ENCODE data around the gene CCDC88C. TPM values are rescaled to one million over a fixed set of nuclear protein-coding genes. Genes with fewer than 3 reads are reported as not detected.
A peak's percentile ranks its signal among the peaks of the same experiment; 100 is the strongest.

The CCDC88C gene
- total RNA-seq, 2 experiments from 2014 or later, result 269 to 287 TPM

DNA sequence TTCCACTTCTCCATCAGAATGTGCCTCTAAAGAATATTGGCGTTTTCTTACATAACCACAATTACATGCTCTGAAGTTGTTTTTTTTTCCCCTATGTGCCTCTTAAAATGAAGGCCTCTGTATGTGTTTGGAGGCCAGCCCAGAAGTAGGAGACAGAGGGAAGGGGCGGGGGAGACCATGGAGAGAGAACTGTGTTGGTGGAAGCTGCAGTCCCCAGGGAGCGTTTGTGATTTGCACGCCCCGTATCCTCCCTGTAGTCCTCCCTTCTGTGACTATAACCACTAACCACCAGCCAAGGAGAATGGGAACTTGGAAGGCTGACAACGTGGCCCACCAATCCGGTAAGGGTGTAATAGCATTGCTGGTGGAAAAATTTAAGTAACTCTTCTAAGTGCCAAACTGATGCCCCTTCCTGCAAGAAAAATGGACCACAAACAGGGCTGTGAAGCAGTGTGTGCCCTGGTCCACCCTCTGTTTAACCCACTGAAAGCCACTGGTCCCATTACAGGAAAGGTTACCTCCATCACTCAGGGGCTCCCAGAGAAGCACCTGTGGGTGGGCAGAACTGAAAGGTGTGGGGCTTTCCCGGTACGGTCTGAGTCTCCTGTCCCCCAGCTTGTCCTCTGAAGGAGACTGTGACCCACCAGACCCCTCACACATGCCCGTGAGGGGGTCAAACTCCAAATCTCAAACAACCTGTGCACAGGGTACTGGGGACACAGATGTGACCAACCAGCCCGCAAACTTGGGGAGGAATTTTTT is 36.8 kb downstream of the CCDC88C start:
- Mint-ChIP-seq H3K9me3 (no peaks in the 10 kb centered on the region), H3K27ac (peak overlapping the region; percentile 96), H3K36me3 (ENCODE audit: low read depth) (peaks cover 86% of the 10 kb centered on the region), H3K27me3 (no peaks in the 10 kb centered on the region), H3K4me3 (peak overlapping the region; percentile 67), H3K4me1 (ENCODE audit: low read depth) (peaks cover 99% of the 10 kb centered on the region)
- H3K36me3 ChIP-seq (ENCODE audit: insufficient read depth, low read length), result peaks cover 49% of the 10 kb centered on the region
- ATAC-seq (ENCODE audit: poor library complexity) (no peak), DNase-seq (no peak)
- H3K4me3 ChIP-seq (ENCODE audit: low read length), result no peak overlapping the region
- TF ChIP-seq, protein P1, sequence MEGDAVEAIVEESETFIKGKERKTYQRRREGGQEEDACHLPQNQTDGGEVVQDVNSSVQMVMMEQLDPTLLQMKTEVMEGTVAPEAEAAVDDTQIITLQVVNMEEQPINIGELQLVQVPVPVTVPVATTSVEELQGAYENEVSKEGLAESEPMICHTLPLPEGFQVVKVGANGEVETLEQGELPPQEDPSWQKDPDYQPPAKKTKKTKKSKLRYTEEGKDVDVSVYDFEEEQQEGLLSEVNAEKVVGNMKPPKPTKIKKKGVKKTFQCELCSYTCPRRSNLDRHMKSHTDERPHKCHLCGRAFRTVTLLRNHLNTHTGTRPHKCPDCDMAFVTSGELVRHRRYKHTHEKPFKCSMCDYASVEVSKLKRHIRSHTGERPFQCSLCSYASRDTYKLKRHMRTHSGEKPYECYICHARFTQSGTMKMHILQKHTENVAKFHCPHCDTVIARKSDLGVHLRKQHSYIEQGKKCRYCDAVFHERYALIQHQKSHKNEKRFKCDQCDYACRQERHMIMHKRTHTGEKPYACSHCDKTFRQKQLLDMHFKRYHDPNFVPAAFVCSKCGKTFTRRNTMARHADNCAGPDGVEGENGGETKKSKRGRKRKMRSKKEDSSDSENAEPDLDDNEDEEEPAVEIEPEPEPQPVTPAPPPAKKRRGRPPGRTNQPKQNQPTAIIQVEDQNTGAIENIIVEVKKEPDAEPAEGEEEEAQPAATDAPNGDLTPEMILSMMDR (IDR thresholded peaks at IDR 0.05), result no peak
- no peaks in the 10 kb centered on the region for H3K9me3 ChIP-seq (ENCODE audit: control insufficient read depth in 1 of 2, insufficient read depth in 1 of 2, low read length in 2 of 2)
- peaks cover 100% of the 10 kb centered on the region for H3K4me1 ChIP-seq (ENCODE audit: insufficient read depth, low read length)
- CTCF ChIA-PET, result no interaction called here
- H3K27me3 ChIP-seq (ENCODE audit: control insufficient read depth in 1 of 2, insufficient read depth in 2 of 2, low read length in 2 of 2), result no peaks in the 10 kb centered on the region
- H3K27ac ChIP-seq (ENCODE audit: low read depth in 1 of 2, low read length in 2 of 2), result peak overlapping the region in 1 of 2 donors; percentile 13
- POLR2A ChIA-PET, result no interaction called here
- intact Hi-C loops (cut with DNase I, micrococcal nuclease), result no loop called here

- CTCF ChIA-PET, result no interaction called here
- DNase-seq (no peak), ATAC-seq (ENCODE audit: poor library complexity) (no peak)
- peak overlapping the region in 1 of 2 donors; percentile 15 for H3K27ac ChIP-seq (ENCODE audit: low read depth in 1 of 2, low read length in 2 of 2)
- TF ChIP-seq, protein P1 (IDR thresholded peaks at IDR 0.05), result no peak
- peak overlapping the region; percentile 67 for H3K4me3 Mint-ChIP-seq
- peaks cover 100% of the 10 kb centered on the region for H3K4me1 ChIP-seq (ENCODE audit: insufficient read depth, low read length)
- peaks cover 86% of the 10 kb centered on the region for H3K36me3 Mint-ChIP-seq (ENCODE audit: low read depth)
- peaks cover 46% of the 10 kb centered on the region for H3K36me3 ChIP-seq (ENCODE audit: insufficient read depth, low read length)
- H3K27me3 Mint-ChIP-seq, result no peaks in the 10 kb centered on the region
- intact Hi-C loops (cut with DNase I, micrococcal nuclease), result no loop called here
- H3K9me3 ChIP-seq (ENCODE audit: control insufficient read depth in 1 of 2, insufficient read depth in 1 of 2, low read length in 2 of 2), result no peaks in the 10 kb centered on the region
- POLR2A ChIA-PET, result no interaction called here
- no peak overlapping the region for H3K4me3 ChIP-seq (ENCODE audit: low read length)
- H3K4me1 Mint-ChIP-seq (ENCODE audit: low read depth), result peaks cover 100% of the 10 kb centered on the region
- H3K9me3 Mint-ChIP-seq, result no peaks in the 10 kb centered on the region
- no peaks in the 10 kb centered on the region for H3K27me3 ChIP-seq (ENCODE audit: control insufficient read depth in 1 of 2, insufficient read depth in 2 of 2, low read length in 2 of 2)
- peak overlapping the region; percentile 96 for H3K27ac Mint-ChIP-seq
These were observed 37.5 kb downstream of the CCDC88C start for GRCh38 chr14:91380123-91380522.

DNA sequence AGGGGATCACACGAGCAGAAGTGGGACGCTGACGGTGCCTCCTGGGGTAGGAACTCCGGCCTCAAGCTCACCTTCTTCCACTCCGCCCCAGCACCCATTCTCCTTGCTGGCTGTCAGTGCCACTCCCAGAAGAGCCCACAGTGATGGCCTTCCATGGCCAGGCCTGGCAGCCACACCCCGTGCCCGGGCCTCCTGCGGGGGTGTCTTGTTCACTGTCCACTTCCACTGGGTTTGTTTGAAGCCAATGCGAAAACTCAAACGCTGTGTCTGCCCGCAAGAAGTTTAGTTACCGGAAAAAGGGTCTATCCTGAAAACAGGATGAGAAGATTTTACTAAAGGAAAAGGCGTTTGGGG is 38.1 kb downstream of the CCDC88C start:
- Mint-ChIP-seq H3K27ac (peak overlapping the region; percentile 96), H3K36me3 (ENCODE audit: low read depth) (peaks cover 86% of the 10 kb centered on the region), H3K4me1 (ENCODE audit: low read depth) (peaks cover 100% of the 10 kb centered on the region), H3K27me3 (no peaks in the 10 kb centered on the region), H3K9me3 (no peaks in the 10 kb centered on the region), H3K4me3 (peak overlapping the region; percentile 20)
- Histone ChIP-seq H3K27me3 (ENCODE audit: control insufficient read depth in 1 of 2, insufficient read depth in 2 of 2, low read length in 2 of 2) (no peaks in the 10 kb centered on the region), H3K27ac (ENCODE audit: low read depth in 1 of 2, low read length in 2 of 2) (no peak overlapping the region), H3K4me3 (ENCODE audit: low read length) (no peak overlapping the region), H3K9me3 (ENCODE audit: control insufficient read depth in 1 of 2, insufficient read depth in 1 of 2, low read length in 2 of 2) (no peaks in the 10 kb centered on the region), H3K36me3 (ENCODE audit: insufficient read depth, low read length) (peaks cover 46% of the 10 kb centered on the region), H3K4me1 (ENCODE audit: insufficient read depth, low read length) (peaks cover 100% of the 10 kb centered on the region)
- TF ChIP-seq, protein P1 (IDR thresholded peaks at IDR 0.05), result no peak
- DNase-seq, result no peak
- intact Hi-C loops (cut with DNase I, micrococcal nuclease), result no loop called here
- CTCF ChIA-PET, result interaction anchor here (2.1 kb wide), 1 partner anchor 39 kb away, joined by 9 read pairs; no protein-coding TSS in a partner anchor
- ATAC-seq (ENCODE audit: poor library complexity), result no peak
- POLR2A ChIA-PET, result interaction anchor here (1.0 to 2.1 kb wide), 2 partner anchors 19 to 36 kb away, joined by 4 to 12 read pairs; no protein-coding TSS in a partner anchor
